WI38 (cell line): ENCODE results near the gene IDUA.

Experiments
- H3K4me3 ChIP-seq: 2 replicates; pipeline ENCODE4 v1.5.1; 2011; ENCODE audit warnings: low read depth, mild to moderate bottlenecking, control low read depth, low read length
- CTCF ChIP-seq: IDR thresholded peaks from 2 replicates; pipeline ENCODE4 v1.5.1; 2012; ENCODE audit warnings: low read depth, mild to moderate bottlenecking, control low read depth, low read length

Gene IDUA

DNA sequence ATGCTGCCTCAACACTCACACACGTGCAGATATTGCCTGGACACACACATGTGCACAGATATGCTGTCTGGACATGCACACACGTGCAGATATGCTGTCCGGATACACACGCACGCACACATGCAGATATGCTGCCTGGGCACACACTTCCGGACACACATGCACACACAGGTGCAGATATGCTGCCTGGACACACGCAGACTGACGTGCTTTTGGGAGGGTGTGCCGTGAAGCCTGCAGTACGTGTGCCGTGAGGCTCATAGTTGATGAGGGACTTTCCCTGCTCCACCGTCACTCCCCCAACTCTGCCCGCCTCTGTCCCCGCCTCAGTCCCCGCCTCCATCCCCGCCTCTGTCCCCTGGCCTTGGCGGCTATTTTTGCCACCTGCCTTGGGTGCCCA is 39.3 kb downstream of the IDUA start:
- no peak overlapping the region for H3K4me3 ChIP-seq

GRCh38 chr4:1027219-1027914 is 40.5 kb downstream of the IDUA start:
- no peak overlapping the region for H3K4me3 ChIP-seq
- no peak for TF ChIP-seq CTCF

More for the DNA sequence above, 39.3 kb downstream of the IDUA start:
- TF ChIP-seq CTCF: no peak

DNA sequence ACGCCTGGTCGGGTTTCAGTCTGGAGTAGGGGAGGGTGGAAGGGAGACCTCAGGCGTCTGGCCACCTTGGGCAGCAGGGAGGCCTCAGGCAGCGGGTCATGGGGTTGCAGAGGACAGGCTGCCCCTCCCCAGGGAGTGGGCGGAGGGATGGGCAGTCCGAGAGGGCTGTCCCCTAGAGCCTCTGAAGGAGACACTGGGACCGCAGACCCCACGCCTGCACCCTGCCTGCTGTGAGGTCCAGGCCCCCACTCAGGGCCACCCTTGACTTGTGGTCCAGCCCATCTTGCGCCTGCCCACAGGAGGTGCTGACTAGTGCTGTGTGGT is 41.0 kb downstream of the IDUA start:
- H3K4me3 ChIP-seq: no peak overlapping the region
- TF ChIP-seq CTCF: no peak

GRCh38 chr4:1028574-1029220 is 41.9 kb downstream of the IDUA start:
- TF ChIP-seq CTCF: no peak

DNA sequence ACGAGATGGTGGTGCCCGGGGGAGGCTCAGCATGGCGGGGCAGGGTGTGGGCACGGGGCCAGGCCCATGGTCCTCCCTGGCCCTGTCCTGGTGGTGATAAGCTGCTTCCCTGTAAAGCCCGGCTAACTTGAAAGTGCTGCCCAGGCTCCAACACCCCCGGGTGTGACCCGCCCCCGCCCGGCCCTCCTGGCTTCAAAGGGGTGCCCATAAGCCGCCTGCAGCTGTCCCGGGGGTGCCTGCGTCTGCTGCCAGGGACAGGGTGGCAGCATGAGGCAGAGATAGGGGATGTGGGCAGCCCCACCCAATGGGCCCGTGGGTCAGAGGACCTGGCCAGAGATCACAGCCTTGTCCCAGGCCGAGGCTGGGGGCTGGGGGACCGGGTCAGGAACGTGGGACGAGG is 42.7 kb downstream of the IDUA start:
- TF ChIP-seq CTCF: no peak
- H3K4me3 ChIP-seq: no peak overlapping the region

More at GRCh38 chr4:1028574-1029220, 41.9 kb downstream of the IDUA start:
- no peak overlapping the region for H3K4me3 ChIP-seq

DNA sequence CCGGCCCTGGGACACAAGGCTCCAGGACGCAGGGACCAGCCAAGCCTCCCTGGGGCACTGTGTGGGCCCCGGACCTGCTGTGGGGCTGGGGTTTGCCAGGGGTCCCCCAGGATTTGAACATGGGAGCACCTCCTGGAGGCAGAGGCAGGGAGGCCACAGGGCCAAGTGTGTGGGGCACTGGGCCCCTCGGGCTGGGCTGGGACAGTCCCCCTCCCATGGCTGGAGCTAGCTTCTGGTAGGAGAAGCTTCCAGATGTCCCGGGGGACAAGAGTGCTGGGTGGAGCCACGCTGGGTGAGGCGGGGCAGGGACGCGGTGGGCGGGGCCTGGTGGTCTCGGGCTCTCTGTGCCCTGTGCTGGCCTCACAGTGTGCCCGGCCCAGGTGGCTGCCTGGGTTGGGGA is 43.2 kb downstream of the IDUA start:
- no peak overlapping the region for H3K4me3 ChIP-seq

More for the DNA sequence above, 43.2 kb downstream of the IDUA start:
- no peak for TF ChIP-seq CTCF
